ENCODE data around the gene SLC51B.
"Not testable (repeated sequence)": the region's sequence is repeated elsewhere in the genome, so short reads cannot be mapped to it uniquely, and the experiment has no call there.

The SLC51B gene

DNA sequence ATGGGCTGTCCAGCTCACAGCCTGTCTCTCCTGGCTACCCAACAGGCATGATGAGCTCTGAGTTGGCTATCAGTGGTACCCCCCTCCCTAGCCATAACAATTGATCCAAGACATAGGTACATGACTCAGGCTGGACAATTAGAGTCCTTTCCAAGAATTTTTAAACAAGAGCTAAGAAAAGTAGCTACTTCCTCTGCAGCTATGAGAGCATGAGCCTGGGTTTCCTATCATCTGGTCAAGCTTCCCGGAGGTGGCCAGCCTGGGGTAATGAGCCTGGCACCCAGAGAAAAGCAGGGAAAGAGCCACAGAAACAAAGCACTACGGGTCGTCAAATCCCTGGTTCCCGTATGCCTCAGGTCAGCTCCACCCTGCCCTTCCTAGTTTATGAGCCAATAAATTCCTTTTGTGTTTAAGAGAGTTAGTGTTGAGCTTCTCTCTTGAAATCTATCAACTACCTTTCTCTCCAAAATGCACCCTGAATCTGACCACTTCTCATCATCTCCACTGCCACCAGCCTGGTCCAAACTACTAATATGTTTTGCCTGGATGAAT lies 2.3 kb upstream of the SLC51B start:
- DNase-seq = no peak

- not testable (repeated sequence) for DNase-seq
These were observed 969 bp upstream of the SLC51B start for GRCh38 chr15:65044218-65044617.

DNA sequence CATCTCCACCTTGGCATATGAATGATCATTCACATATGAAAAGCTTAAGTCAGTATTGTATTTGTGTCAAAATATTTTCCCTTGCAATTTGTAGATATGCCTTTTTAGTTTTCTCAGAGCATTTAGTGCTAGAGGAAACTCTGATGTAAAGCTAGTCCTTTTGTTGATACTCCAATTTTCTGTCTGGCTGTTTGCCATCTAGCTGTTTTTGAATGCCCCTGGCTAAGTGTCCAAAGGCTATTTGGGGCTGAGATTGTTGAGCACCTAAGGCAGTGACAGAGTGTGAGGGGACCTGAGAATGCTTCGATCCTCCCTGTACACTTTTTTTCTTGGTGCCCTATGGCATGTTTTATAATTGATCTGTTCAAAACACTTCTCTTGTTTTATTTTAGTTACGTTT lies 3.1 kb downstream of the SLC51B start:
- DNase-seq = no peak

DNA sequence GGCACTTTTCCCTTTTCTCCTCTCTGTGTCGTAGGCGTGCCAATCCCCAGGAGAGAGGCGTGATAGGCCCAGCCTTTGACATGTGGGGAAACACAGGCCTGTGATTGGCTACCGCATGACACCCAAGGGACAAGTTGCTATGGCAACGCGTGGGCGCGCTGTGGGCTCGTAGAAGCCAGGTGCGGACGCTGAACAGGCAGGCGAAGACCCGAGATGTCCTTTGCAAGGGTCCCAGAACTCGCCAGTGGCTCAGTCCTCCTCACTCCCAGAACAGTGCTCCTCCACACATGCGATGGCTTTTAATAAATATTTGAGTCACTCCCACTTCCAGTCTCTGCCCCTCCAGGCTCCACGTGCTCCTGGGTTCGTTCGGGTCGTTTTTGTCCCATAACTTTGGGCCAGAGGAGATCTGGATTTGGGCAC lies 4.2 kb downstream of the SLC51B start:
- DNase-seq = peak; percentile 88

DNA sequence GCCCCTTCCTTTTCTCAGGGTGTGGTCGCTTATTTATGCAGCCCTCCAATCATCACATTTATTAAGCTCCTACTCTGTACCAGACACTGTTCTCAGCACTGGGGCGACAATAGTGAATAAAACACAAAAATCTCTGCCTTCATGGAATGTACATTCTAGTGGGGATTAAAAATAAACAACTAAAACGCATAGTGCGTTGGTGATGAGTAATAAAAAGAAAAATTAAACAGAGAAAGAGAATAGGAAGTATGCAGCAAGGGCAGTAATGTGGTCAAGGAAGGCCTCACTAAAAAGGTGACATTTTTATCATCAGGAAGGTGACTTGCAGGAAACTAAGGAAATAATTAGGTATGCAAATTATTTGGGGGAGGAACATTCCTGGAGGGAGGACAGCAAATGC lies 5.1 kb downstream of the SLC51B start:
- no peak for DNase-seq

GRCh38 chr15:65051266-65051665 lies 6.1 kb downstream of the SLC51B start:
- no peak for DNase-seq

DNA sequence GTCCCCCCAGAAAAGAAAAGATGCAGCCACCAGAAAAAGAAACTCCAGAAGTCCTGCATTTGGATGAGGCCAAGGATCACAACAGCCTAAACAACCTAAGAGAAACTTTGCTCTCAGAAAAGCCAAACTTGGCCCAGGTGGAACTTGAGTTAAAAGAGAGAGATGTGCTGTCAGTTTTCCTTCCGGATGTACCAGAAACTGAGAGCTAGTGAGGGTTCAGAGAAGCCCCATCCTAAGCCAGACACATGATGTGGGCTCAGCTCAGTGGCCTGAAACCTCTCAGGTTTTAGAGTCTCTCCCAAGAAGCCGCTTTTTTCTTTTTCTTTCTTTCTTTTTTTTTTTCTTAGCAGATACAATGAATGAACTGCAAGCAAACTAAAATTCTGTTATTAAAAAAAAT lies 7.8 kb downstream of the SLC51B start:
- no peak for DNase-seq

DNA sequence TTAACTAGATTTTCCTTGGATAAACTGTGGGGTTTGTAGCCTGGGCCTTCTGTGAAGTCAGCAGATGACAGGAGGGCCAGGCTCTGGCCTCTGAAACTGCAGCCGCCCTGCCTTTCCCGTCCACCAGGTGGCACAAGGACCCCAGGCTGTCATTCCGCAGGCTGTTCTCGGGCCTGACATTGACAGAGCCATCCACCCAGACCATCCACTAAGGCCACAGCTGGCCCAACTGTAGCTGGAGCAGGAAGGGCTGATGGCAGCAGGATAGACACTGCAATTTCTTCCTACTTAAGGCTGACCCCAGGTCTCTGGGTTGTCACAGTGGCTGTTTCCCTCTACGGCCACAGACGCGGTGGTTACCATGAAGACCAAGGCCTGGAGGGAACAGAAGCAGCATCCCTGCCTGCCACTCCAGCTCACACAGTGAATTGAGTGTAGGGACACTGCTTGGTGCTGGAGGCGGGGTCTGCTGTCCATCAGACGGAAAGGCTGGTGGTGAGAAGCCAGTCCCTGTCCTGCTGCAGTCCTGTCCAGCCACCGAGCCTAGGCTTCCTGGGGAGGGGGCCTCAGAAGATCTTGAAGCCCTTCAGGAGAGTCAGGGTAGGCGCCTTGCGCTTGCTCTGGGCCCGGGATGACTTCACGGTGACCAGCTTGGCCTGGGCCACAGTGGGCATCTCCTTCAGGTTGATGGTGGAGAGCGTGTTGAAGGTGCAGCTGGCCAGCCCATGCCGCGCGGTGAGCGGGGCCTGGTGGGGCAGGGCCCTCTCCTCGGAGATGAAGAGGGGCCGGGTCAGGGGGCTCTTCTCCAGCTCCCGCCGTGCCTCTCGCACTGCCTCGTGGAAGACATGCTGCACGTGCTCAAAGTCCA lies 9.4 kb downstream of the SLC51B start:
- peak; percentile 82 for DNase-seq

GRCh38 chr15:65055201-65055870 lies 10.1 kb downstream of the SLC51B start:
- DNase-seq = no peak

- no peak for DNase-seq
These were observed 10.9 kb downstream of the SLC51B start for GRCh38 chr15:65056106-65056505.

- no peak for DNase-seq
These were observed 11.8 kb downstream of the SLC51B start for GRCh38 chr15:65056868-65057548.

GRCh38 chr15:65057549-65057940 lies 12.4 kb downstream of the SLC51B start:
- DNase-seq = no peak

GRCh38 chr15:65058394-65059368 lies 13.5 kb downstream of the SLC51B start:
- no peak for DNase-seq

GRCh38 chr15:65059369-65059750 lies 14.2 kb downstream of the SLC51B start:
- DNase-seq = no peak

- DNase-seq = no peak
These were observed 14.9 kb downstream of the SLC51B start for GRCh38 chr15:65059931-65060596.

DNA sequence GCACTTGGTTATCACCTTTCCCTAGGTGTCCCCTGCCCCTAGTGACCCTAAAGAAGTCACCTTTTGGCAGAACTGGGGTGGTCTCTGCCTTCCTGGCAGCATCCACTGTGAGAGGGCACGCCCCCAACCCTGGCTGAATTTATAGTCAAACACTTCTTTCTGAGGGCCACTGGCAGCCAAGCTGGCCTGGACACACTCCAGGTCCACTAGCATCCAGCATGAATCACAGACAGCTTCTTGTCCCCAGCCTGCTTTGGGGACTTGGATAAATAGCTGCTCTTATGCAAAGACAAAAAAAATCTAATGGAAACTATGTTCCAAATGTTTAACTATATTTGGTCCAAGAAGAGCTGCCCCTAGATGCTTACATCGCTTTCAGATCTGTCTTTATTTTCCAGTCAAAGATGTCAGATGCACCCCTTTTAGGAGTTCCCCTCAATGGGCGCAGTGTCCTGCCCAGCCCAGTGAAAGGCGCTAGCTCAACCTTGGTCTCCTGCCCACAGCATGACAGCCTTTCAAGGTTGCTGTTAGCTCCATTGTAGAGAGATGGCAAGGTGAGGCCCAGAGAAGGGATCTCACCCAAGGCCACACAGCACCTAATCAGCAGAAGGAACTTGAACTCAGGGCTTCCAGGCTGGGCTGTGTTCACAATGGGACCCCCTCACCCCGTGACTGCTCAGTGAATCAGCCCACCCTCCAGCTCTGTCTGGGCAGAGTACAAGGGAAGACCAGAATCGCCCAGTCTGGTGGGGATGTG lies 15.6 kb downstream of the SLC51B start:
- no peak for DNase-seq

DNA sequence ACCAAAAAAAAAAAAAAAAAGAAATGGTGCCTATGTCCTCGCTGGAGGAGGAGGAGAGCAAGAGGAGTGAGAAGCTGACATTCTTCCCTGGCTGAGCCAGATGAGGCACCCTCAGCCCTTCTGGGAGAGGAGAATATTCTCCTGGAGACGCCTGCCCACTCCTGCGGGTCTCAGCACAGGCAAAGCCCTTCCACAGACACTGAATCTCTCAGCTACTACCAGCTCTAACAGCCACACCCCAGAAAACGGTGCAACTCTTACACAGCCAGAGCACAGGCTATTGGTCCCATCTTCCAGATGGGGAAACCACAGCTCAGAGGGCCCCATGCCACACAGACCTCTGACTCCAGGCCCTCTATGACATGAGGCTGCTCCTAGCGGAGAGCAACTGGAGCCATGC lies 16.9 kb downstream of the SLC51B start:
- no peak for DNase-seq

- DNase-seq = no peak
These were observed 17.5 kb downstream of the SLC51B start for GRCh38 chr15:65062726-65063125.

GRCh38 chr15:65066001-65066634 lies 20.9 kb downstream of the SLC51B start:
- DNase-seq = no peak

DNA sequence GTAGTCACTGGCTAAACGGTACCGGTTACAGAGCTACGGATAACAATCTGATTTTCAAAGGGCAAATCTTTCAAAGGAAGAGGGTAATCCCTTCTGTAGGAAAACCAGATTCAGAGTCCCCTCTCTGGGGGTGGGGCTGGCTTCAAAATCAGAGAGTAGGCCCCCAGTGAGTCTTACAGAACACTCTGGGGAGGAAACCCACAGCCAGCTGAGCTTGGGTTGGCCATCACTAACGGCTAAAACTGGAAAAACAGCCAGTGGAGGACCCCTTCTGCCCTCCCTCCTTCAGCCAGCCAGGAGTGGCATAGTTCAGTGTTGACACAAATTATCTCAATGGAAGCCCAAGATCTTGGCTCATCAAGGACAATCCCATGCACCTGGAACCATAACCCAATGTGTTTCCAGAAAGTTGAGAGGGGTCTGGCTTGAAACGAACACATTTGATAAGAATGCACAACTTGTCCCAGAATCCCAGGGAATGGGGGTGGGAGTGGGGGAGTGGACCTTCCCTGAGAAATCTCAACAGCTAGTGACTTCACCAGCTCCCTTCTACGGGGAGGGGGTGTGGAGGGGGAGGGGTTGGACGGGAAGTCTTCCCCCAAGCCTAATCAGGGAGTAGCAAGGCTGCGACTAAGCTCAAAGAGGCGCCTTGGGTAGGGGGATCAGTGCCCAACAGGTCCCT lies 21.6 kb downstream of the SLC51B start:
- DNase-seq = peak; percentile 57

All from left hindlimb (tissue), 1 donor.